Activated T-helper 17 cell treated with anti-CD3 and anti-CD28 coated beads, Interleukin-2, amount 50 U/mL, for 72 hours (primary cell): ENCODE data around the gene XPNPEP3. TPM values are rescaled to one million over a fixed set of nuclear protein-coding genes. Genes with fewer than 3 reads are reported as not detected.
A peak's percentile ranks its signal among the peaks of the same experiment; 100 is the strongest.
"Not testable (repeated sequence)": the region's sequence is repeated elsewhere in the genome, so short reads cannot be mapped to it uniquely, and the experiment has no call there.

Experiments used
- ATAC-seq: fragments of 150-1000 bp; cut with Tn5 transposase; replicated peaks from 2 replicates; pipeline ENCODE4 v1.10.0; 2021; ENCODE audit warnings: mild to moderate bottlenecking, moderate library complexity
- H3K27ac Mint-ChIP-seq: one replicate; pipeline ENCODE4 v1.8.0; 2022; ENCODE audit warnings: mixed read lengths
- H3K27me3 Mint-ChIP-seq: one replicate; pipeline ENCODE4 v1.8.0; 2022; ENCODE audit warnings: mixed read lengths
- H3K36me3 Mint-ChIP-seq: one replicate; pipeline ENCODE4 v1.8.0; 2022; ENCODE audit warnings: low read depth, mild to moderate bottlenecking, mixed read lengths
- H3K4me1 Mint-ChIP-seq: one replicate; pipeline ENCODE4 v1.8.0; 2022; ENCODE audit warnings: mixed read lengths
- H3K4me3 Mint-ChIP-seq: one replicate; pipeline ENCODE4 v1.8.0; 2022; ENCODE audit warnings: mild to moderate bottlenecking, mixed read lengths
- H3K9me3 Mint-ChIP-seq: one replicate; pipeline ENCODE4 v1.8.0; 2022; ENCODE audit warnings: mixed read lengths
- total RNA-seq, 2 donors: library from RNA; stranded (reverse); gene quantifications; one replicate each; pipeline ENCODE4 v1.2.3, GENCODE V29; 2022

XPNPEP3 gene
- 10 to 100 TPM; 11.9 to 15.7 TPM for total RNA-seq

GRCh38 chr22:40856513-40857308, at the start of gene XPNPEP3, which contains the start of gene ST13:
XPNPEP3 (plus strand) TSS chr22:40857148; CDS start chr22:40857182, 34 bp downstream.
ST13 (minus strand) TSS chr22:40856639; CDS start chr22:40856540, 99 bp downstream.
- no peaks in the 10 kb centered on the region for H3K27me3 Mint-ChIP-seq
- peaks cover 64% of the 10 kb centered on the region for H3K36me3 Mint-ChIP-seq
- H3K27ac Mint-ChIP-seq, result peak within 1 kb of the TSS; percentile 100
- peaks cover 14% of the 10 kb centered on the region for H3K4me1 Mint-ChIP-seq
- no peaks in the 10 kb centered on the region for H3K9me3 Mint-ChIP-seq
- ATAC-seq, result peak; percentile 96
- peak within 1 kb of the TSS; percentile 99 for H3K4me3 Mint-ChIP-seq

GRCh38 chr22:40808018-40808841, 48.7 kb upstream of the XPNPEP3 start:
- Mint-ChIP-seq H3K4me1 (peaks cover 5% of the 10 kb centered on the region), H3K9me3 (no peaks in the 10 kb centered on the region), H3K36me3 (peaks cover 30% of the 10 kb centered on the region), H3K27ac (no peak overlapping the region), H3K4me3 (no peak overlapping the region), H3K27me3 (no peaks in the 10 kb centered on the region)
- ATAC-seq, result no peak

- Mint-ChIP-seq H3K27ac (no peak overlapping the region), H3K4me1 (peaks cover 27% of the 10 kb centered on the region), H3K36me3 (peaks cover 50% of the 10 kb centered on the region), H3K9me3 (no peaks in the 10 kb centered on the region), H3K27me3 (no peaks in the 10 kb centered on the region), H3K4me3 (no peak overlapping the region)
- ATAC-seq, result no peak
These were observed 43.0 kb upstream of the XPNPEP3 start for GRCh38 chr22:40813912-40814315.

DNA sequence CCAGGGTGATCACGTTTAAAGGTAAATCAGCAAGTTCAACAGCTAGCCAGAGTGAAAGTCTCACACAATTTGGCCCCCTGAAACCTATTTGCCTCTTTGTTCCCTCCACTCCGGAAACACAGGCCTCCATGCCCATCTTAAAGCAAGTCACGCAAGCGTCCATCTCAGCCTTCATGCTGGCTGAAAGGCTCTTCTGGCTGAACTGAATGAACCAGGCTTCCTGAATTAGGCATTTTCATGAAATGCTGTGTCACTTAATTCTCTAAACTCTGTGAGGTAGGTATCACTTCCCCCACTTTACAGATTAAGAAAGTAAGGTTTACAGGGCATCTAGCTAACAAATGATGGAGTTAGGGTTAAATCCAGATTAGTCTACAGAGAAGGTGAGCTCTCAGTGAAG, 39.2 kb upstream of the XPNPEP3 start:
- H3K4me3 Mint-ChIP-seq, result peak overlapping the region; percentile 89
- no peak for ATAC-seq
- H3K36me3 Mint-ChIP-seq, result peaks cover 41% of the 10 kb centered on the region
- H3K27ac Mint-ChIP-seq, result peak overlapping the region; percentile 98
- no peaks in the 10 kb centered on the region for H3K9me3 Mint-ChIP-seq
- no peaks in the 10 kb centered on the region for H3K27me3 Mint-ChIP-seq
- peaks cover 22% of the 10 kb centered on the region for H3K4me1 Mint-ChIP-seq

DNA sequence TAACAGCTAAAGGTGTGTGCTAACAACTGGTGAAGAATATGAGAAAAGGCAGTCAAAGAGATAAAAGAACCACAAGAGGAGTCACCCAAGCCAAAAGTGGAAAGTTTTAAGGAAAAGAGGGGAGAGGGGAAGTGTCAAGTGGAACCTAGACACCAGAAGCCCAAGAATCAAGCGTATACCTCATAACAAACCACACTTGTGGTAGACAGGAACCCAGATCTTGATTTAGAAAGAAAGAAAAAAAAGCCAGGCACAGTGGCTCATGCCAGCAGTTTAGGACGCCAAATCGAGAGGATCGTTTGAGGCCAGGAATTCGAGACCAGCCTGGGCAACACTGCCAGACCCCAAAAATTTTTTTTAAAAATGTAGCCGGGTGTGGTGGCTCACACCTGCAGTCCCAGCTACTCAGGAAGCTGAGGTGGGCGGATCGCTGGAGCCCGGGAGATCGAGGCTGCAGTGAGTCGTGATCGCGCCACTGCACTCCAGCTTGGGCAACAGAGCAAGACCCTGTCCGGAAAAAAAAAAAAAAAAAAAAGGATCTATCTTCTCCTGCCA, 38.7 kb upstream of the XPNPEP3 start:
- peak overlapping the region; percentile 89 for H3K4me3 Mint-ChIP-seq
- peaks cover 22% of the 10 kb centered on the region for H3K4me1 Mint-ChIP-seq
- H3K27ac Mint-ChIP-seq, result peak overlapping the region; percentile 98
- H3K27me3 Mint-ChIP-seq, result no peaks in the 10 kb centered on the region
- peaks cover 46% of the 10 kb centered on the region for H3K36me3 Mint-ChIP-seq
- peak; percentile 4 for ATAC-seq
- no peaks in the 10 kb centered on the region for H3K9me3 Mint-ChIP-seq

GRCh38 chr22:40818747-40819598, 38.0 kb upstream of the XPNPEP3 start, which contains the start of gene SLC25A17:
SLC25A17 (minus strand) TSS chr22:40819346; CDS start chr22:40819248, 98 bp downstream.
- H3K4me3 Mint-ChIP-seq, result peak within 1 kb of the TSS; percentile 89
- no peaks in the 10 kb centered on the region for H3K27me3 Mint-ChIP-seq
- H3K4me1 Mint-ChIP-seq, result peaks cover 22% of the 10 kb centered on the region
- peak; percentile 94 for ATAC-seq
- H3K9me3 Mint-ChIP-seq, result no peaks in the 10 kb centered on the region
- peaks cover 49% of the 10 kb centered on the region for H3K36me3 Mint-ChIP-seq
- peak within 1 kb of the TSS; percentile 98 for H3K27ac Mint-ChIP-seq

DNA sequence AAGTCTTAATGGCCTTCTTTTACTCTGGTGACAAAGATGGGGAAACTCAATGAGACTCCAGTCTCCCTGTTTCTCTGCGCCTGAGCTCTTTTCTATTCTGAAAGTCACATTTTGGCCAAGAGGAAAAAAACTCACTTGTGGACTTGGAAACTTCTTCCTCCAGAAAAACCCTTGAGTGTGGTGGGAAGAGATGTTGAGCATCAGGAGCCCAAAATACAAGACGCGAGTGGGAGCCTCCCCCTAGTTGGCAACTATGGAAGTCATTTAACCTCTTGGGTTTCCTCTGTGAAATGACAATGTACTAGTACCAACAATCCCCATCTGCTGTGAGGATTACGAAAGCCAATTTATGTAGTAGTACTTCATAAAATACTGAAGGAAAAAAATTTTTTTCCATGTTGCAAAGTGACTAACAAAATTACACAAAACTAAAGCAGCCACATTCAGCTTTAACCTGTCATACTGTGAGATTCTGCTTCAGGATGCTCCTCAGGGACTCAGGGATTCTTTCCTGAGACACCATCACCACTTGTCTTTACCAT, 37.3 kb upstream of the XPNPEP3 start:
- Mint-ChIP-seq H3K4me3 (peak overlapping the region; percentile 89), H3K9me3 (no peaks in the 10 kb centered on the region), H3K36me3 (peaks cover 49% of the 10 kb centered on the region), H3K27me3 (no peaks in the 10 kb centered on the region), H3K27ac (peak overlapping the region; percentile 98), H3K4me1 (peaks cover 22% of the 10 kb centered on the region)
- ATAC-seq, result no peak

- no peak overlapping the region for H3K4me3 Mint-ChIP-seq
- H3K36me3 Mint-ChIP-seq, result peaks cover 59% of the 10 kb centered on the region
- no peak for ATAC-seq
- no peak overlapping the region for H3K27ac Mint-ChIP-seq
- H3K27me3 Mint-ChIP-seq, result no peaks in the 10 kb centered on the region
- H3K4me1 Mint-ChIP-seq, result no peaks in the 10 kb centered on the region
- no peaks in the 10 kb centered on the region for H3K9me3 Mint-ChIP-seq
These were observed 33.5 kb upstream of the XPNPEP3 start for GRCh38 chr22:40823426-40823825.

DNA sequence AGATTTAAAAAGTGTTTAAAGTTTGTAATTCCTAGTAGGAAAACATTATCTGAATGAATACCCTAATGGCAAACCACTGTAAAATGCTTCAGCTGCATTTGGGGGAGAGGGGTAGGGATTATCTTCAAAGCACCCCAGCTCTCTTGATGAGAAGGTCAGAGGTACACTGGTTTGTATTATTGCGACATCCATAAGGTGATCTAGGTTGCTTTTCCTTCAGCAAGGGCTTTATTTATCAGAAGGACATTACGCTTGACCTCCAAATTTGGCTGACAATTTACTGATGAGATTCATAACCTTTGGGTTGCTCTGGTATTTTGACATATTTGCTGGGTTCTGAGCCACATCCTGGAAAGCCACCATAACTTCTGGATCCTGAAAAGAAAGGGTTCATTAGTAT, 30.7 kb upstream of the XPNPEP3 start:
- peaks cover 82% of the 10 kb centered on the region for H3K36me3 Mint-ChIP-seq
- not testable (repeated sequence) for H3K4me3 Mint-ChIP-seq, H3K27me3 Mint-ChIP-seq, ATAC-seq, H3K9me3 Mint-ChIP-seq, H3K27ac Mint-ChIP-seq, H3K4me1 Mint-ChIP-seq

DNA sequence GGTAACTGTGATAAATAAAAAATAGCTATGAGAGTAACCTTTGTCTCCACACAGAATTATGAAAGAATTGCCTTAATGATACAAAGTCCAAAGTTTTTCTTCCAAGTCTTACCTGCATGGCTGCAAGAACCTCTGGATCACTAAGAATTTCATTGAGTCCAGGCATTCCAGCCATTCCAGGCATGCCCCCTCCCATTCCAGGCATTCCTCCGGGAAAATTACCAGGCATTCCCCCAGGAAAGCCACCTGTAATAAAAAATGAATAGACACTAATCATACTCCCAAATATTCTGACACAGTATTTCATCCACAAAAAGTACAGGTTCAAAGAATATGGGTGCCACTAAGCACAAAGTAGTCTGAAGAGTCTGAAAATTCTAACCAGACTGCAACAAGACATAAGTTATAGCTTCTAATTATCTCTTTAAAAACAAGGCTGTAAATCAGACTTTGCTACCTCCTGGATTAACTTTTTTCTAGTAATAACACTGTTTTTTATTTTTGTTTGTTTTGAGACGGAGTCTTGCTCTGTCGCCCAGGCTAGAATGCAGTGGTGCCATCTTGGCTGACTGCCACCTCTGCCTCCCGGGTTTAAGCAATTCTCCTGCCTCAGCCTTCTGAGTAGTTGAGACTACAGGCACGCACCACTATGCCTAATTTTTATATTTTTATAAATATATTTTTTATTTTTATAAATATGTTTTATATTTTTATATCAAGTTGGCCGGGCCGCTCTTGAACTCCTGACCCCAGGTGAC, 29.8 kb upstream of the XPNPEP3 start:
- no peaks in the 10 kb centered on the region for H3K4me1 Mint-ChIP-seq
- H3K4me3 Mint-ChIP-seq, result no peak overlapping the region
- no peak overlapping the region for H3K27ac Mint-ChIP-seq
- ATAC-seq, result no peak
- H3K36me3 Mint-ChIP-seq, result peaks cover 91% of the 10 kb centered on the region
- H3K9me3 Mint-ChIP-seq, result no peaks in the 10 kb centered on the region
- no peaks in the 10 kb centered on the region for H3K27me3 Mint-ChIP-seq

- no peaks in the 10 kb centered on the region for H3K4me1 Mint-ChIP-seq
- H3K27ac Mint-ChIP-seq, result no peak overlapping the region
- peaks cover 96% of the 10 kb centered on the region for H3K36me3 Mint-ChIP-seq
- ATAC-seq, result no peak
- H3K27me3 Mint-ChIP-seq, result no peaks in the 10 kb centered on the region
- H3K9me3 Mint-ChIP-seq, result no peaks in the 10 kb centered on the region
- H3K4me3 Mint-ChIP-seq, result no peak overlapping the region
These were observed 27.8 kb upstream of the XPNPEP3 start for GRCh38 chr22:40829131-40829530.

DNA sequence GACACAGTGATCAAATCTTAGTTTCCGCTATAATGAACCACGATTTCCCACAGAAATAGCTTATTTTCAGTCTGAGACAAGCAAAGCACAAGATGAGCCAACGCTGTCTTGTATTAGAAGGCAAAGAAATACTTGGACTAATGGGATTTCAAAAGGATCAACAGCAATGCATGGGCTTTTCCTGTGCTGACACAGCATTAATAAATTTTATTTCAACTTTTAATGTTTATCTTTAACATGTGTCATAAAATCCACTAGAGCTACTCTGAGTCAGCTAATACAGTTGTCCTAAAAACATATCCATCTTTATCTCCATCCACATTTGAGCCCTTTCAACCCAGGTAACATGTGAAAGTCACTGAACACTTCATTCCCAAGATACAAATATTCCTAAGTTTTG, 22.3 kb upstream of the XPNPEP3 start:
- no peak overlapping the region for H3K4me3 Mint-ChIP-seq

DNA sequence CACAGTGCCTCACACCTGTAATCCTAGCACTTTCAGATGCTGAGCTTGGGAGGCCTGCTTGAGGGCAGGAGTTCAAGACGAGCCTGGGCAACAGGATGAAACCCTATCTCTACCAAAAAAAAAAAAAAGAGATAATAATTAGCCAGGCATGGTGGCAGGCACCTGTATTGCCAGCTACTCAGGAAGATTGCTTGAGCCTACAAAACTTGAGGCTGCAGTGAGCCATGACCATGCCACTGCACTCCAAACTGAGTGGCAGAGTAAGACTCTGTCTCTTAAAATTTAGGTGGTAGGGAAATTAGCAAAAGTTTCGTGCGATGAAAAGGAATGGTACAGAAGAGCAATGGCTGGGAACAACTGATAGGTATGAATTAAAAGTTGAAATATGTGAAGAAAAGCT, 18.5 kb upstream of the XPNPEP3 start:
- H3K27ac Mint-ChIP-seq, result no peak overlapping the region
- no peaks in the 10 kb centered on the region for H3K9me3 Mint-ChIP-seq
- H3K36me3 Mint-ChIP-seq, result peaks cover 99% of the 10 kb centered on the region
- no peak for ATAC-seq
- H3K4me3 Mint-ChIP-seq, result no peak overlapping the region
- H3K4me1 Mint-ChIP-seq, result peaks cover 9% of the 10 kb centered on the region
- no peaks in the 10 kb centered on the region for H3K27me3 Mint-ChIP-seq

More for the DNA sequence above, 22.3 kb upstream of the XPNPEP3 start:
- Mint-ChIP-seq H3K27ac (no peak overlapping the region), H3K4me1 (no peaks in the 10 kb centered on the region), H3K36me3 (peaks cover 99% of the 10 kb centered on the region), H3K27me3 (no peaks in the 10 kb centered on the region), H3K9me3 (no peaks in the 10 kb centered on the region)
- ATAC-seq, result no peak
